Embryonic facial prominence (tissue), 1 donor: ENCODE measurements around the gene SLC35B3.
"Not testable (repeated sequence)": the region's sequence is repeated elsewhere in the genome, so short reads cannot be mapped to it uniquely, and the experiment has no call there.

Experiments
- DNase-seq: peaks from one replicate; pipeline ENCODE4 v3.0.0-alpha.2; 2016; ENCODE audit errors: extremely low spot score

Gene SLC35B3

GRCh38 chr6:8435093-8435844 is at the start of gene SLC35B3:
TSS of gene SLC35B3 (minus strand) at chr6:8435545.
- peak; percentile 81 for DNase-seq

DNA sequence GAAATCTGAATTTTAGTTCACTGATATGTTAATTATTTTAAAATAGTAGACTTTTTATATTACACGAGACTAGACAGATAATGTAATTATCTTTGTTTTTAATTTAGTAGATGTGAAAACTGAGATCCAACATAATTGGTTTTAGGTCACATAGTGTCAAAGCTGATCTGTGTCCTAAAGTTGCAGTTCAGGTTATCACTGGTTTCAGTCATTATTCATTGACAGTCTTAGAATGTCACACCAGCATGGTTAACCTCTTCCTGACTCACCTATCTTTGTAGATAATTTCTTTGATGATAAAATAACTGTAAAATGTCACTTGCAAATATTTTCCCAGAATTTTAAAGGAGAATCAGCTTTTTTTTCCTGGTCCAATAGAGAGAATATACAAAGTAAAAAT is 48.3 kb upstream of the SLC35B3 start:
- DNase-seq: no peak

- no peak for DNase-seq
Observed at GRCh38 chr6:8481727-8482126, 46.4 kb upstream of the SLC35B3 start.

DNA sequence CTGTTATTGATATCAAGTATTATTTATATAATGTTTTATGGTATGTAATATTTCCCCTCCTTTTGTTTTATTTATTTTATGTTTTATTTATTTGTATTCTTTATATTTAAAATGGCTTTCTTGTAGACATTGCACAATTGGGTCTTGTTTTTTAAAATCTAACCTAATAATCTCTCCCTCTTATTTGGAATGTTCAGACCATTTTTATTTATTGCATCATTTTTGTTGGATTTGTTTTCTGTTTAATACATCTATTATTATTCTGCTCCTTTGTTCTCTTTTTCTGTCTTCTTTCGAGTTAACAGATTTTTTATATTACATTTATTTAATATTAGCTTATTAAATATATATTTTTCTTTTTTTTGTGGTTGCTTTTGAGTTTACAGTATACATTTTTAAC is 43.1 kb upstream of the SLC35B3 start:
- DNase-seq: no peak

- no peak for DNase-seq
Observed at GRCh38 chr6:8476656-8477055, 41.3 kb upstream of the SLC35B3 start.

DNA sequence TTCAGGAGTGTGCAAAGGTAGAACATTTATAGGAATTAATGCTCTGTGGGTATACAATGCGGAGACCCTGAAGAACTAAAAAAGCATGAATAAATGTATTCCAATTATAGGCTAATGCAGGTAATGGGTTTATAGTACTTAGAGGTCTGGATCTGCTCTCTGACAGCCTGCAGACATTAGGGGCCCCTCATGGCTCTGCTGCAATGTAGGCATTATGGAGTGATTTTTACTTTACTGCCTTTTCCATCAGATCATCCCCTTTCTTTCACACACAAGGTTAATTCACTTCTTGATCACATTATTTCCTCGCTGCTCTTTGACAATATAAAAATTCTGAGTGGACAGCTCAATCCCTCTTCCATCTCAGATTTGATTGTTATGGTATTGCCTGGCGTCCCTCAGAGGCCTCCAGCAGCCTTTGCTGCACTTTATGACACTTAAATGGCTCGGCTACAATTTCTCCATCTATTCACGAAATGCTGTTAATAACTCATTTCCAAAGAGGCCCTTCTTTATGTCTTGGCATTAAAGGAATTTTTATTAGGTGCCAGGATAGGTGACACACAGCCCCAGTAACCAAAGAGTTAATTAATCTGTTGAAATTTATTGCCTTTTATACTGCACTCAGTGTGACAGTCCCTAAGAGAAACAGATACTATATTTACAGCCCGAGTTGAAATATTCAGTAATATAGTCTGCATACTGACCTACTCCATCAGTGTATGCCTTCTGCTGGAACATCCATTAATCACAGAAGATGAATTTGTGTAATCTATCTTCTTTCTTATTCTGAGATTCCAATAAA is 33.4 kb upstream of the SLC35B3 start:
- no peak for DNase-seq

- DNase-seq: no peak
Observed at GRCh38 chr6:8462694-8463093, 27.3 kb upstream of the SLC35B3 start.

GRCh38 chr6:8462169-8462568 is 26.8 kb upstream of the SLC35B3 start:
- no peak for DNase-seq

- DNase-seq: no peak
Observed at GRCh38 chr6:8446391-8446790, 11.0 kb upstream of the SLC35B3 start.

- DNase-seq: not testable (repeated sequence)
Observed at GRCh38 chr6:8445930-8446329, 10.6 kb upstream of the SLC35B3 start.

DNA sequence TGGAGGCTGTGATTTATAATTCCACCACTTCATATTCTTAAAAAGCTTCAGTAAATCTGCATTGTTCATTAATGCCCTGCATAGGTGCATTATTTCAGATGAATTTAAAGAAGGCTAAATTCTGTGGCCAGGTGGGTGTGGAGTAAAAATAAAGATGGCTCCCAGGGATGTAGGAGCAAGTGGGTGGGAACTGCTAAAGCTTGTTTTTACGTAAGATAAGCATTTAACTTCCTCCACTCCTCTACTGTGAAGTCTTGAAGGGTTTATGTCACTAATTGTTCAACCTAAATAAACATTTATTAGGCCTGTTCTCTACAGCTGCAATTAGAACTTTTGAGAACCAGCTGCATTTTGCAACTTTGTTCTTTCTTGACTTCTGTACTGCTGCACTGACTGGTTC is 6.8 kb upstream of the SLC35B3 start:
- DNase-seq: no peak

- DNase-seq: no peak
Observed at GRCh38 chr6:8441452-8441851, 6.1 kb upstream of the SLC35B3 start.

DNA sequence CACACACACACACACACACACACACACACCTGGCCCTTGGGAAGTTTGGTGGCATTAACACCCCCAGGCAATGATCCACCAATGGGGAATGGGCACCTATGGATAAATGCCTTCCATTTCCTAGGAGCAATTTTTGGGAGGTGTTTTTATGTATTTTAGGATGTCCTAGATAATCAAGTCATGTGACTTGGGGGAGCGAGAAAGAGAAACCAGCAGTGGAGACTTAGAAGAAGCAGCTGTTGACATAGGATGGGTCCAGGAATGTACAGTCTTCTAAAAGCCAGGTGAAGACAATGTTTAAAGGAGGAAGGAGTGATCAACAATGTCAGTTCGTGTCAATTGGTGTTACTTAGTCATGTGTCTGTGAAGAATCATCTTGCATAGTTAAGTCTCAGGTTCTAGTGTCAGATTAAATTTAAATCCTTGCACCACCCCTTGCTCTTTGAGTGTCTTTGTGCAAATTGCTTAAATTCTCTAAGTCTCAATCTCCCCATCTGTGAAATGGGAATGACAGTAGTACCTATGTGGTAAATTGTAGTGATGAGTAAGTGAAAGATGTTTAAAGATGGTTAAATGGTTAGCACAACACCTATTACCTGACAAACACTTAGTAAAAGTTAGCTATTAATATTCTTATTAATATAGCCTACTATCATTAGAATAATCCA is 4.4 kb upstream of the SLC35B3 start:
- no peak for DNase-seq

DNA sequence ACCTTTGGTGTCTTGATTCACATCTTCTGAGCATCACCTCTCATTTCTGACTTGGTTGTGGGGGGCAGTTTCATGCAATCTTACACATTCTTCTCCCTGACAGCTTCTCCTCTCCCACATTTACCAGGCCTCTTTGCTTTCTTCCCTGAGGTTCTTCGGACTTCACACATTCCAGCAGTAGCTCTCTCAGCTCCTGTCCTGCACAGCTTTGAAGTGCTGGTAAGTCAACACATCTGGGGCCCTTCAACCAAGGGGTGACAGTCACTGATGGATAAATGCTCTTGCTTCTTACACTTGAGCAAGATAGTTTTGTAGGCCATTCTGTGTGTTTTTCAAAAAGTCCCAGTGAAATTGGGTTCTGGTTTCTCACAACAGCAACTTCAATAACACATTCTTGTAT is 2.5 kb upstream of the SLC35B3 start:
- no peak for DNase-seq

DNA sequence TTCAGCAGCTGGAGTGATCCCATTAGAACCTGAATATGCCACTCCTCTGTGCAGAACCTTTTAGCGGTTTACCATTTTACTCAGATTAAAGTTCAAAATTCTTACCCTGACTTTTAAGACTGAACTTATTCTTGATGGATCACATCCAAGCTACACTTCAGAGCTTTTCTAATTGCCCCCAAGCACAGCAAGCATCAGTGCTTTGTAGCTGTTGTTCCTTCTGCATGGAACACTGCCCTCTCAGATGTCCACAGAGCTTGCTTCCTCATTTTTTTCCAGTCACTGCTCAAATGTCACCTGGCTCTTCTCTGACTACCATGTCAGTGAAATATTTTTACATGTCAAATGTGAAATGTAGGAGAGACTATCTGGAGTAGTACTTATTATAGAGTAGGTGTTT is 1.6 kb upstream of the SLC35B3 start:
- DNase-seq: no peak

DNA sequence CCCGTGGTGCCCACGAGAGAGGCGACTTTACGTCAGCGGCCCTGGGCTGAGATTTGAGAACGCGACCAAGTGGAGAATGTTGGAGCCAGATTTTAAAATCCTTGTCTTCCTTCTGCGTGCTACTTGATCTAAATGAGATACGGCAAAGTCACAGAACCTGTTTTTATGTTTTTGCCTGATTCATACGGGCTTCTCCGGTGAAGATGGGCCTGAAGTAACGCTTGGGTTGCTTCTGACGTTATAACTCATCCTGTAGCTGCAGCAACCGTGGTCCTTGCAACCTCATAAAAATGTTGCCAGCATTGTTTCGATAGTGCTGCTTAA is 462 bp upstream of the SLC35B3 start:
- DNase-seq: peak; percentile 23

- DNase-seq: peak; percentile 14
Observed at GRCh38 chr6:8434727-8435092, 635 bp downstream of the SLC35B3 start.

- no peak for DNase-seq
Observed at GRCh38 chr6:8432614-8433013, 2.7 kb downstream of the SLC35B3 start.

DNA sequence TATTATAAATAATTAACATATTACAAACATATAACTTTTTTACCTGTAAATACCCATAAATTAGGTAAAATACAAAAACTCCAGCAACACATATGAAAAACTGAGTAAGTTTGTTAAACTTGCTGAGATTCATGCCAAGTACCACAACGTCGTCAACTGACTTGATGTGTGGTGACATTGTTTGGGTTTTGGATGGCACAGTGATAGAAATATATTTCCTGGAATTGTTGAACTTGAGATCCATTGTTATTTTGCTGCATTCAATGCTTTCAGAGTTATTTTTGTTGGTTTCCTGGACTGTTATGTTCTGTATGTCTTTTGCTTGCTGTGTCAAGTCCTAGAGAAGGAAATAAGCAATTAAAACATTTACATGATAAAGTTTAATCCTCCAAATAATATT is 5.5 kb downstream of the SLC35B3 start:
- DNase-seq: no peak

GRCh38 chr6:8426544-8426943 is 8.8 kb downstream of the SLC35B3 start:
- DNase-seq: not testable (repeated sequence)

DNA sequence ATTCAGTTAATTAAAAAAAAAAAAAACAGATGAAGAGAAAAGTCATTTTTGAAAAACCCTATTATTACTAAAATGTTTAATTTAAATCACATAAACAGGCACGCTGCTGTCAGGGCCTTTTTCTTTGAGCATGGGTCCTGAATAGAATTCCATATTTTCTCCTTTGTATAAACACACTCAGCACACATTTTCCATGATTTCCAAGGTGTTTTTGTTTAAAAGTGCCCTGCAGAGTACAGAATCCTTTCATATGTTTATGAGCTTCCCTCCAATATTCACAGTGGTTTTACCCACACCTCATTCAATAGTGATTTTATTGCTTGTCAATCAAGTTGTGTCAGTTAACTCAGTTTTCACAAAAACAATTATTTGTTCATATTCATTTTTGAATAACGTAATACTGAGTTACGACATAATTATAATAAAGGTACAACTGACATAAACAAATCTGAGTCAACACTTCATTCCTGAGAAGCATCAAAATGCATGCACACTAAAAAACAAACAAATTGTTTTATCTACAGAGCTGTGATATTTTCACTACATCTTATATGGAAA is 15.2 kb downstream of the SLC35B3 start:
- DNase-seq: no peak

- DNase-seq: no peak
Observed at GRCh38 chr6:8415913-8416312, 19.4 kb downstream of the SLC35B3 start.

- DNase-seq: no peak
Observed at GRCh38 chr6:8415280-8415679, 20.1 kb downstream of the SLC35B3 start.
